K562 treated with DMSO at 1 percent for 4 hours (cell line): ENCODE results near the gene DUSP21. TPM values are rescaled to one million over a fixed set of nuclear protein-coding genes. Genes with fewer than 3 reads are reported as not detected.

Experiments used
- total RNA-seq: library from RNA; unstranded; fragments of 300-600 nt; gene quantifications from 2 replicates; pipeline ENCODE4 v1.2.3, GENCODE V29; 2022; ENCODE audit not compliant: insufficient read depth

Gene DUSP21
- total RNA-seq, result 1.7 and 2.9 TPM in 2 replicates

GRCh38 chrX:44843753-44844152, at the start of gene DUSP21:
DUSP21 (plus strand) TSS chrX:44844021; CDS start chrX:44844133, 112 bp downstream.

GRCh38 chrX:44872821-44873414, 29.1 kb downstream of the DUSP21 start, which contains the start of gene KDM6A:
KDM6A (plus strand) TSS chrX:44873188; CDS start chrX:44873552, 364 bp downstream.

Other genes with a start within 250 kb of the DUSP21 start
- 14.5 and 19.0 TPM in 2 replicates for gene KDM6A, start 29.2 kb downstream of the DUSP21 start, total RNA-seq